Activated effector memory CD4-positive, alpha-beta T cell treated with Interleukin-2 at 50 U/mL for 16 hours (primary cell): ENCODE measurements around the gene SIX5.
A peak's percentile ranks its signal among the peaks of the same experiment; 100 is the strongest.

Experiments used
- DNase-seq: peaks from one replicate; pipeline ENCODE4 v3.0.0-alpha.2; 2020

SIX5 gene

DNA sequence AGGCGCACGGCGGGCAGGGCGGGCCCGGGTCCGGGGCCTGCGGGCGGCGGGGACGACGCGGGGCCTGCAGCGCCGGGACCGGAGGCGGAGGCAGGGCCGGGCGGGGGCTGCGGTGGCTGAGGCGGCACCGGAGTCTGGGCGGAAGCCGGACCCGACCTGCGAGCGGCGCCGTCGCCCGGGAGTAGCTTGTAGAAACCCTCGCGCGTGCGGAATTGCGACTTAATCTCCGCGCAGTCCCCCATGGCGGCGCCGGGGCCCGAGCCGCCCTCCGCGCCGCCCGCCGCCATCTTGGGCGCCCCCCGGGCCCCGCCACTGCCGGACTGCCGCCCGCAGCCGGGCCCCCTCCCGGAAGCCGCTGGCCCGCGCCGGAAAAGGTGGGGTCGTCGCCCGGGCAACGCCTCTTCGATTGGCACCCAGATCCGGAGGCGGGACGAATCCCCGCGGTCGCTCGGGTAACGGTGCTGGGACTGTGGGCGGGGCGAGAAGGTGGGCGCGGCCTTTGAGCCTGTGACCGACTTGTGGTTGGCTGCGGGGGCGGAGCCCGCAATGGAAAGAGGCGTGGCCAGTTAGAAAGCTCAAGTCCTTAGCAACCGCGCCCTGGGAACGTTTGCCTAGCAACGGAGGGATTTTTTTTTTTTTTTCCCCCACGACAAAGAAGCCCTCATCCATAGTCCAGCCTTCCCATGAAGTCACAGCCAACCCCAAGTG, 23.6 kb upstream of the SIX5 start, which contains the start of gene DMWD:
Gene DMWD, minus strand, starts transcription at position 376 of the 708 bp plus-strand sequence. Its CDS starts 89 bp downstream, at position 287.
- peak; percentile 98 for DNase-seq

GRCh38 chr19:45791744-45792469, 22.9 kb upstream of the SIX5 start:
- DNase-seq = no peak

GRCh38 chr19:45790942-45791341, 21.9 kb upstream of the SIX5 start:
- DNase-seq = peak; percentile 27

GRCh38 chr19:45789035-45789786, 20.2 kb upstream of the SIX5 start:
- no peak for DNase-seq

DNA sequence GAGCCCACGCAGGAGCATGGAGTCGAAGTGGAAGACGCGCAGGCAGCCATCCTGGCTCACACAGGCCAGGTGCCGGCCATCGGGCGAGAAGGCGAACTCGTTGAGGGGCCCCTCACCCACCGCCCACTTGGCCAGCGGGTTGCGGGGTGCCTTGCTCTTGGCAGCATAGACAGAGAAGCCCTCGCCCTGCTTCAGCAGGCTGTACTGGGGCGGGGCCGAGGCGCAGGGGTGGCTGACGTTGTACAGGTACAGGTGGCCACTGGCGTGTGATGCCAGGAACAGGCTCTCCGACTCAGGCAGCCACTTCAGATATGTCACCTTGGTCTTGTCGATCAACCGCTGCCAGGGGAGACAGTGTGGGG, 17.5 kb upstream of the SIX5 start:
- no peak for DNase-seq

GRCh38 chr19:45785781-45786532, 16.9 kb upstream of the SIX5 start:
- DNase-seq = no peak

- no peak for DNase-seq
These were observed 16.0 kb upstream of the SIX5 start for GRCh38 chr19:45785097-45785496.

DNA sequence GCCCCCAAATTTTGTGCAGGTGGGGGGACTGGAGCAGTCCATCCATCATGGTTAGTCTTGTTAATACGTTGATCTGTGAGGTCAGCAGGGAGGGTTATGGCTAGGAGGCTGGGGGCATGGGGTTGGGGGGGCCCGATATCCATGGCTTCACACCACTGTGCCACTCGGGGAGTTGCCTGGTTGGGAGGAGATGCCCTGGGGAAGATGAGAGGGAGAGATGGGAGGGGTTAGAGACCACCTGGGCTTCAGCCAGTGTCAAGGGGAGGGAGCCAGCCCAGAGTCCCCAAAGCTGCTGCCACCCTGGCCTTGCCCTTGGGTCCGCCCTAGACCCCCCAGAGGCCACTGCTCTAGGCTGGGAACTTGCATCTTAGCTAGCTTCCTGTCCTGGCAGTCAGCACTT, 15.0 kb upstream of the SIX5 start:
- DNase-seq = no peak

- DNase-seq = no peak
These were observed 14.1 kb upstream of the SIX5 start for GRCh38 chr19:45782820-45783785.

- no peak for DNase-seq
These were observed 13.2 kb upstream of the SIX5 start, which contains the start of gene DMPK for GRCh38 chr19:45782162-45782691. DMPK (minus strand) TSS chr19:45782490; CDS start chr19:45782352, 138 bp downstream.

GRCh38 chr19:45781214-45782161, 12.4 kb upstream of the SIX5 start:
- no peak for DNase-seq

- DNase-seq = no peak
These were observed 11.6 kb upstream of the SIX5 start for GRCh38 chr19:45780448-45781213.

DNA sequence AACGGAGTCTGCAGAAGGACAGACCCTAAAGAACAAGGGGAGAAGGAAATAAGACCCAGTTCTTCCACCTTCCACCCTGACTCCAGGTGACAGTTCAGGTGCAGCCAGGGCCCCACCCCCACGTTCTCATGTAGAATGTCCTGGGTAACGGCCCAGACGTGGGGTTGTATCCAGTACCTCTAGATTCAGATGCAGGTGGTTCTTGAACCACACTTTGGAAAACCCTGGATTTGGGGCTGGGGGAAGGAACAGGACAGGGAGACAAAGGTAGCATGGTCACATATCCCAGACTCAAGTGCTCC, 11.0 kb upstream of the SIX5 start:
- no peak for DNase-seq

DNA sequence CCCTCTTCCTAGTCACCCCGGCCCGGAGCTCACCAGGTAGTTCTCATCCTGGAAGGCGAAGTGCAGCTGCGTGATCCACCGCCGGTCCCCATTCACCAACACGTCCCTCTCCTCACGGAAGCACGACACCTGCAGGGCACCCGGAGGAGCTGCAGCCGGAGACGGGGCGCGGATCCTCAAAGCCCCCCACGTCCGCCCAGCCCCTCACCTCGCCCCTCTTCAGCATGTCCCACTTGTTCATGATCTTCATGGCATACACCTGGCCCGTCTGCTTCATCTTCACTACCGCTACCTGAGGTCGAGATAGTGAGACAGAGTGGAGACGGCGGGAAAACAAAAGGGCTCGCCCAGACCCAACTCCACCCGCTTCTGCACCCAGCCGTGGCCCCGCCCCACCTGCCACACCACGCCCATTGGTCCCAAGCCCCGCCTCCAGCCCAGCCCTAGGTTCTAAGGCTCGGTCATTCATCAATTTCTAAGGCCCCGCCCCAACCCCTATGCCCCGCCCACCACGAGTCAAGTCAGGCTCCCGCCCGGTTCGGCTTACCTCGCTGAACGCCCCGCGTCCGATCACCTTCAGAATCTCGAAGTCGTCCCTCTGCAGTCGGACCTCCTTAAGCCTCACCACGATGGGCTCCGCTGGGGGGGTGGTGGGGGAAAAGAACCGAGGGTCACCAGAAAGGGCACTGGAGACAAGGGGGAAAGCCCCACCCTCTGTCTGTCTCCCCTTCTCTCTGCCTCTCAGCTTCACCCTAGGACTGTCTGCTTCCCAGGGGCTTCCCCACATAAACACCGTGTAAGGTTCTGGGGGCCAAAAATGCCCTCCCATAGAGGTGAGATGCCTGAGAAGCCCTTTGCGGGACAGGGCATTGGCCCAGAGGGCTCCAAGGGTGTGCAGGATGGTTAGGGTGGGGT, 10.4 kb upstream of the SIX5 start:
- DNase-seq = peak; percentile 62

- DNase-seq = no peak
These were observed 9.1 kb upstream of the SIX5 start for GRCh38 chr19:45778010-45778661.

- DNase-seq = no peak
These were observed 8.4 kb upstream of the SIX5 start for GRCh38 chr19:45777395-45777961.

GRCh38 chr19:45774765-45775164, 5.7 kb upstream of the SIX5 start:
- DNase-seq = no peak

DNA sequence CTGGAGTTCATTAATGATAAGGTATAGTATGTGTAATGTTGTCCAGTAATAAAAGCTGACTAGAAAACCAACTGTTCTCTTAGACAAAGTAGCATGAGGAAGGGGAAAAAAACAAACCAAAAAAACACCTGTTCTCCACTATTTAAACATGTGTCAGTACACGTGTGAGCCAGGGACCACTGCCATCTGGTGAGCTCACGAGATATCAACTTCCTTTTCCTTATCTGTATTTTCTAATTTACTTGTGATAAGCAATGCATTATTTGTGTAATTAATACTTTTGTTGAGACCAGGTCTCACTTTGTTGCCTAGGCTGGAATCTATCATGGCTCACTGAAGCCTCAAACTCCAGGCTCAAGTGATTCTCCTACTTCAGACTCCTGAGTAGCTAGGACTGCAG, 4.3 kb upstream of the SIX5 start:
- DNase-seq = no peak
